ENCODE measurements around the gene FAM53C.
"Not testable (repeated sequence)": the region's sequence is repeated elsewhere in the genome, so short reads cannot be mapped to it uniquely, and the experiment has no call there.

The FAM53C gene

GRCh38 chr5:138337685-138338410 is at the start of gene FAM53C:
Gene FAM53C, plus strand, starts transcription at chr5:138338266. Its CDS starts 3,070 bp downstream, at chr5:138341336.
- in situ Hi-C loops (cut with HindIII; ENCODE audit: low sequenced_read_pairs): no loop called here

DNA sequence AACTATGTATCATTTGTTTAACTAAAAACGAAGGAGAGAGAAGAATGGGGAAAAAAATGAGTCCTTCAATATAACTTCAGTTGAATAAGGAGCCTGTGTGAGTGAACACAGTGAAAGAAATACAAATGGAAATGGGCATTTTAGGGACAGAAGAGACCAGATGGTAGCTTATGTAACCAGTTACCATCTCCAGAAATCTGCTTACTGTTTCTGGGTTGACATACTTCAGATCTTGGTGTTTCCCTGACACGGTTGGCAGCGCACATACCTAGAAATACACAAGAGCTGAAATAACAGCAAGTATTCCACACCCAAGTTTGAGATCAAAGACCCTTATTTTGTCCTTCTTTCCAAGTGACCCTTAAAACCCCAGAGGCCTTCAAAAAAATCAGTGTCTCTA is 48.8 kb upstream of the FAM53C start:
- in situ Hi-C loops (cut with HindIII; ENCODE audit: low sequenced_read_pairs): no loop called here

DNA sequence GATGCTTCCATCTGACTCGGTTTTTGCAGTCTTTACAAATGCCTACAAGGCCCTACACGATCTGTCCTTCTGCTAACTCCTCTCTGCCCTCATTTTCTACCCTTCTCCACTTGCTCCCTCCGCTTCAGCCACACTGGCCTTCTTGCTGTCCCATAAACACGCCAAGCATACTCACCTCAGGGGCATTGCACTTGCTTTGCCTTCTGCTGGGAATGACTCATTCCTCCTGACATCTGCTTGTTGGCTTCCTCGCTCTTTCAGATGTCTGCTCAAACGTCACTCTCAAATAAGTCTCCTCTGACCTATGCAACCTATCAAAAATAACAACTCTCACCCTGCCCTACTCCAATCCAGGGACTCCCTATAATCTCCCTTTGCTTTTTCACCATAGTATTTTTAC is 34.7 kb upstream of the FAM53C start:
- in situ Hi-C loops (cut with HindIII; ENCODE audit: low sequenced_read_pairs): no loop called here

GRCh38 chr5:138305797-138306196 is 32.3 kb upstream of the FAM53C start:
- in situ Hi-C loops (cut with HindIII; ENCODE audit: low sequenced_read_pairs): no loop called here

DNA sequence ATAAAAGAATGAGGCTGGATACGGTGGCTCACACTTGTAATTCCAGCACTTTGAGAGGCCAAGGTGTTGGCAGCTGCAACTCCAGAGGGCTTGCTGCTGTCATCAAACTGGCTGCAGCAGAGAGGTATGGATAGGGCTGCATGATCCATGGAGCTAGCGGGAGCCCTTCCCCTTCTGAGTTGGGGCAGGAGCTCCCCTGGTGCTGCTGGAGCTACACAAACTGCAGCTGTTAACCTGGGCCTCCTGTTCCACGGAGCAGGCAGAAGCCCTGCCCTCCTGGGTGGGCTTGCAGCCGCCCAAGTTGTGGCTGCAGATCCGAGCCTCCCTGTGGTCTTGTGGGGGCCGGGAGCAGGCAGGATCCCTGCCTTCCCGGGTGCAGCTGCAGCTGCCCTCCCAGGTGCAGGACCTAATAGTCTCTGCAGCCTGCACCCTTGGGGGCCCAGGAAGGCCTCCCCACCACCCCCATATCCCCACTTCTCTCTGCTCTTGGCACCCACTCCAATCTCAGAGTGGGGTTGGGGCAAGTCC is 22.3 kb upstream of the FAM53C start:
- in situ Hi-C loops (cut with HindIII; ENCODE audit: low sequenced_read_pairs): no loop called here

DNA sequence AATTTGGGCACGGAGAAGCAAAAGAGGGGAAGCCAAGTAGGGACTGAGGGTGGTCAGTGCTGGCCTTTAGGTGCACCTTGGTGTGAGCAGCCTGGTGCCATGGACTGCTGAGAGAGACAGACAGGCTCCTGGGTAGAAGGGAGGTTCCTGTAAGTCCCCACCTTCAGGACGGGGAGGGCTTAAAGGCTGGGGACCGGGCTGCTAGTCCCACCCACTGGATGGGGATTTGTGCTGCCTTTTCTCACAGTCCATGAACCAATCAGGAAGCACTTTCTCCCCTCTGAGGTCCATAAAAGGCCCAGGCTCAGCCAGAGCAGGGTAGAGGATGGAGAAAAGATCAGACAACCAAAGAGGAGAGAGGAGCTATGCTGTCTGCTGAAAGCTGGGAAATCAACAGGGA is 21.7 kb upstream of the FAM53C start:
- in situ Hi-C loops (cut with HindIII; ENCODE audit: low sequenced_read_pairs): no loop called here

- in situ Hi-C loops (cut with HindIII; ENCODE audit: low sequenced_read_pairs): not testable (repeated sequence)
These were observed 19.9 kb upstream of the FAM53C start for GRCh38 chr5:138318211-138318610.

GRCh38 chr5:138330813-138331448 is 7.1 kb upstream of the FAM53C start:
- in situ Hi-C loops (cut with HindIII; ENCODE audit: low sequenced_read_pairs): no loop called here

- in situ Hi-C loops (cut with HindIII; ENCODE audit: low sequenced_read_pairs): no loop called here
These were observed 6.4 kb upstream of the FAM53C start, which contains the start of gene CDC25C for GRCh38 chr5:138331449-138332368. Gene CDC25C, minus strand, starts transcription at chr5:138331804. Its CDS starts 624 bp downstream, at chr5:138331180.

DNA sequence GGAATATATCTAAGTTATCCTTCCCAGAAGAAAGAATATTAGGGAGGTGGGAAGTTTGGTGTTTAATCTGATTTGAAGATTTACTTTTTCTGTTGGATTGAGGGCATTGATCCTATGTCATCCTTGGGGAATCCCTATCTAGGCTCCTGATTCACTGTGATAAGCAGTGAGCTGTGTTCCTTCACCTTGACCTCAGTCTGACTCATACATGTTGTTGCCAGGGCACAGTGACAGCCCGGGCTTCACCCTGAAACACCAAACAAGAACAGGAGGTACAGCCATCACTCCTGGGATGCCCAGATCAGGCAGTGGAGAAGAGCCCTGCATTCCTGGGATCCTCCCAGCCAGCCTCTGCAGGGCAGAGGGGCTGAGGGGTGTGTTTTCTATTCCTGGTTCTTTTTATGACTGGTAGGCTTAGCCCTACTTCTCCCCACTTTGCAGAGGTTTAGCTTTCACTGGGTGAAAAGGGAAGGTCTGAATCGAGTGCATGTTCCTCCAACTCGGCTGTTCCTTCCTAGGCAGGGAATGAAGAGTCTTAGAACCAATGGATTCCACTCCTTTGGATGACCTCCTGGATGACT is 3.1 kb upstream of the FAM53C start:
- in situ Hi-C loops (cut with HindIII; ENCODE audit: low sequenced_read_pairs): no loop called here

DNA sequence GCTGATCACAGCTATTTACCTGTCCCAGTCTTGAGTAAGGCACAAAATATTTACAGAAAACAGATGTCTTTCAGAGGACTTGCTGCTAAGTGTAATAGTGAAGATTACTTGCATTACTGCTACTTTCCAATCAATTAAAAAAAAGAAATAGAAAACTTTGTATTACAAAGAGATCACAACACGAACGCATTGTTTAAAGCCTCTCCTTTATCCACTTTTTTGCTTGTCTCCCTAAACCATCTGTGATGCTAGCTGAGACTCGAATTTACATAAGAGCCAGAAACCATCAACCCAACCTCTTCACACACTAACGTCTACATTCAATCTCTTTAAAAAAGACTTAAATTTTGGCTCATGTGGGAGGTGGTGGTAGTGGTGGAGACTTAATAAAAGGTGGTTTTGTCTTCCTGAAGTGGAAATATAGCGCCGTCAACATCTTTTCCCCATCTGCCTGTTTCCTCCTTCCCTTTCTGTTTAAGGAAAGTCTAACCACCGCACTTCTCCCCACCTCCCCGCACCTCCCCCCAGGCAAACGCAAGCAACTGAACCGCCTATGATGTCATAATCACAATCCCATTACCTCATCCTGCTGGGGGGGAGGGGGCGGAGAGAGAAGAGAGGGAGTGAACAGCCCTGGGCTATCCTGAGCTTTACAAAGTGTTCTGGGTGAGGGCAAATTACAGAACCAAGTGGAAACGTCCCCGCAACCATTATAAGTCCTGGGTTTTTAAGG is 948 bp upstream of the FAM53C start:
- in situ Hi-C loops (cut with HindIII; ENCODE audit: low sequenced_read_pairs): no loop called here

DNA sequence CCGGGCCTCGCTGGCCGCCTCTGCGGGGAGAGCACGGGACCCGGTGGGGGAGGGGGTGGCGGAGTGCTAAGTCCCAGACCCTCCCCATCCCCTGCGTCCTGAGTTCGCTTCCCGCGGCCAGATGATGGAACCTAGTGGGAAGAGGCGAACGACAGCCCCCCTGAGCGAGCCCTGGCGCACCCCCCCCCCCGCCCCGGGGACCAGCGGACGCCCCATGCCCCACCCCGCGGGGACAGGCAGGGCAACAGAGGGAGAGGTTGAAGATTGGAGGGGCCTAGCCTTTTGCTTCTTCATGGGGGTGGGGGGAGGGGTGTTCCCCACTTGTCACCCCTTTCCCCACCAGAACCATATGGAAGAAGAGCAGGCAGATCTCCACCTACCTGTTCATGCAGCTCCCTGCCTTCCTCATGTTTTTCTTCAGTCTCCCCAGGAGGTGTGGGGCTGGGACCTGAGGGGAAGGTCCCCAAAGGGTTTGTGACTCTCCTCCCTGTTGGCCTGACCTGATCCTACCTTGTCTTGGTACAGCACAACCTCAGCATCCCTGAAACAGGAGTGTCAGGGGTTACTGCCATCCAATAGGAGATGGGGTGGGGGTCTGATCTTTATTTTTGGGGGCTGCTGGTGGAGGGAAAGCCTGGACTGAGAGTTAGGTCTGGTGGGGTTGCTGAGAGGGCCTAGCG is 485 bp downstream of the FAM53C start:
- in situ Hi-C loops (cut with HindIII; ENCODE audit: low sequenced_read_pairs): no loop called here

DNA sequence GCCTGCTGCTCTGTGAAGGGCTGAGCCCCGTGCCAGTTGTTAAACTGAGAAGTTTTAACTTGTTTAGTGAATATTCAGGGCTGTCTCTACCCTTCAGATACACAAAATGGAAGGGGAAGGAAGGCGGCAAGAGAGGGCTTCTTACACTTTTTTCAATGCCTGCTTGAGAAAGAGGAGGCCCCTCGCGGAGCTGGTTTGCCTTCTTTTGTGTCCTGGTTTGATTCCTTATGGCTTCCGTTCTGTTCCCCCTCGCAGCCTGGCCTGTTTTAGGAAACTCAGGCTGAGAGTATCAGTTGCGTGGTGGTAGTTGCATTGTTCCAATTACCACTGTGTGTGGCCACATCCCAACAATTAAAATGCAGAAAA is 1.0 kb downstream of the FAM53C start:
- in situ Hi-C loops (cut with HindIII; ENCODE audit: low sequenced_read_pairs): no loop called here

DNA sequence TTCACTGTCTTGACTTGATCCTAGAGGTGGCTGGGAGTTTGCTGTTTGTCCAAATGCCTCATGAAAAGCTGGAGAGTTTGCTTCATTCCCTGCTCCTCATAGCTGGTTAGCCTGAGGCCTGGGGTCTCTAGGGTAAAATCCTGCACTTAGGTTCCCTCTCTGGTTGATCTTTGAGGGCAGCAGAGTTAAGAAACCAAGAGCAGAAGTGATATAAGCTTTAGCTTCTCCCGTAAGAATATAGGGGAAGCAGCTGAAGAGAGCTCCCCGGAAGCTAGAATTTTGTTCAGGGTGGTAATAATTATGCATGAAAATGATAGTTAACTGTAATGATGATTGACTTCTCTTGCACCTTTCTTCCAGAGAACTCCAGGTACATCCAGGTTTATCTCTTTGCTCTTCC is 1.4 kb downstream of the FAM53C start:
- in situ Hi-C loops (cut with HindIII; ENCODE audit: low sequenced_read_pairs): no loop called here

DNA sequence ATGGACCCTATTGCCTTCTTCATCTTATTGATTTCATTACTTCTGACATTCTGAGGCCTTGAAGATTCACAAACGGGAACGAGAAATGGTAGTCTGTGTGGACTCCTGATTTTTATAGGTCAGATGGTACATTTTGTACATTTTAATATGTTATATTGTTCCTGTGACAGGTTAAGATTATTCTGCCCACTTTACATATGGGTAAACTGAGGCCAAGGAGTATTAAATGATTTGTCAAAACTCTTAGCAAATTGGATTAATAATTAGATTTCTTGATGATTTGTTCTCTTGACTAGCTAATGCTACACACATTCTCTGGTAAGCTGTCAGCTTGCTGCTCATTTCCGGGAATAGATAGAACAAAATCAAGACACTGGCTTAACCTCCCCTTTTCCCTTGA is 1.9 kb downstream of the FAM53C start:
- in situ Hi-C loops (cut with HindIII; ENCODE audit: low sequenced_read_pairs): no loop called here

GRCh38 chr5:138344887-138345622 is 7.0 kb downstream of the FAM53C start:
- in situ Hi-C loops (cut with HindIII; ENCODE audit: low sequenced_read_pairs): no loop called here

- in situ Hi-C loops (cut with HindIII; ENCODE audit: low sequenced_read_pairs): no loop called here
These were observed 8.8 kb downstream of the FAM53C start for GRCh38 chr5:138346889-138347288.

GRCh38 chr5:138349852-138350562 is 11.9 kb downstream of the FAM53C start:
- in situ Hi-C loops (cut with HindIII; ENCODE audit: low sequenced_read_pairs): loop anchor here (5.0 to 10.0 kb wide), 2 partner anchors 55 to 87 kb away; partner anchors contain the start of gene REEP2
